CD14-positive monocyte (primary cell): ENCODE measurements around the gene NOL8. TPM values are rescaled to one million over a fixed set of nuclear protein-coding genes. Genes with fewer than 3 reads are reported as not detected.

Experiments used
- DNase-seq, 3 donors: peaks; one replicate each; pipeline ENCODE4 v3.0.0-alpha.2; 2011 to 2022
- H2AFZ ChIP-seq: 2 replicates; pipeline ENCODE4 v1.6.0; 2012; ENCODE audit warnings: mild to moderate bottlenecking, low read depth, low read length, inconsistent platforms; ENCODE audit not compliant: insufficient read depth, poor library complexity, severe bottlenecking
- H3K27ac ChIP-seq, 2 donors: 1 replicate in 1 of 2; 2 replicates in 1 of 2; pipeline ENCODE4 v1.5.1; 2012 to 2013; ENCODE audit warnings: low read length in 2 of 2, control low read depth in 1 of 2, inconsistent platforms in 1 of 2, low read depth in 1 of 2, mild to moderate bottlenecking in 1 of 2
- H3K27me3 ChIP-seq, 2 donors: one replicate each; pipeline versions ENCODE4 v1.6.0 to v1.6.1; 2011 to 2013; ENCODE audit warnings: low read length in 2 of 2; ENCODE audit not compliant: control insufficient read depth in 2 of 2, insufficient read depth in 2 of 2
- H3K36me3 ChIP-seq, 2 donors: replicated peaks in 1 of 2; 1 replicate in 1 of 2; 2 replicates in 1 of 2; pipeline versions ENCODE4 v1.5.1 to v1.6.1; 2012 to 2013; ENCODE audit warnings: low read length in 2 of 2, control low read depth in 1 of 2, inconsistent platforms in 1 of 2, mild to moderate bottlenecking in 1 of 2; ENCODE audit not compliant: insufficient read depth in 2 of 2, control insufficient read depth in 1 of 2
- H3K4me1 ChIP-seq, 2 donors: 1 replicate in 1 of 2; 2 replicates in 1 of 2; pipeline versions ENCODE4 v1.5.1 to v1.6.1; 2012 to 2013; ENCODE audit warnings: low read length in 2 of 2, control low read depth in 1 of 2, inconsistent platforms in 1 of 2, mild to moderate bottlenecking in 1 of 2, moderate library complexity in 1 of 2; ENCODE audit not compliant: insufficient read depth in 2 of 2, control insufficient read depth in 1 of 2
- H3K4me2 ChIP-seq: replicated peaks from 2 replicates; pipeline ENCODE3; 2012; ENCODE audit warnings: low read length, moderate library complexity, mild to moderate bottlenecking; ENCODE audit not compliant: poor library complexity, severe bottlenecking; ENCODE audit errors: extremely low read depth
- H3K4me3 ChIP-seq, 3 experiments: fragments of 200-600 bp in 1 of 3; sonication (generic) in 1 of 3; replicated peaks in 1 of 3; 1 replicate in 2 of 3; 2 replicates in 1 of 3; pipeline ENCODE4 v1.5.1; 2011 to 2013; ENCODE audit warnings: low read length in 3 of 3, mild to moderate bottlenecking in 3 of 3, control low read depth in 2 of 3, low read depth in 2 of 3, inconsistent platforms in 1 of 3, moderate library complexity in 1 of 3
- H3K79me2 ChIP-seq: 2 replicates; pipeline ENCODE4 v1.6.0; 2012; ENCODE audit warnings: mild to moderate bottlenecking, control low read depth, inconsistent platforms, low read length, moderate library complexity; ENCODE audit not compliant: insufficient read depth
- H3K9ac ChIP-seq: 2 replicates; pipeline ENCODE4 v1.6.0; 2017; ENCODE audit warnings: low read length, mild to moderate bottlenecking; ENCODE audit not compliant: insufficient read depth, poor library complexity, severe bottlenecking
- H3K9me3 ChIP-seq, 2 donors: replicated peaks in 1 of 2; 1 replicate in 1 of 2; 2 replicates in 1 of 2; pipeline versions ENCODE4 v1.5.1 to v1.6.1; 2012 to 2013; ENCODE audit warnings: low read length in 2 of 2, control low read depth in 1 of 2; ENCODE audit not compliant: control insufficient read depth in 1 of 2, insufficient read depth in 1 of 2
- H4K20me1 ChIP-seq: 2 replicates; pipeline ENCODE4 v1.6.0; 2012; ENCODE audit warnings: mild to moderate bottlenecking, low read length, control low read depth, moderate library complexity; ENCODE audit not compliant: insufficient read depth
- H3K27ac Mint-ChIP-seq, 7 donors: one replicate each; pipeline ENCODE4 v1.8.0; 2020; ENCODE audit warnings: mild to moderate bottlenecking in 7 of 7, mixed read lengths in 7 of 7, moderate library complexity in 6 of 7, inconsistent platforms in 2 of 7
- H3K27me3 Mint-ChIP-seq, 3 donors: one replicate each; pipeline ENCODE4 v1.8.0; 2021 to 2022; ENCODE audit warnings: low read depth in 3 of 3, mild to moderate bottlenecking in 3 of 3, mixed read lengths in 3 of 3, moderate library complexity in 3 of 3, inconsistent platforms in 1 of 3
- H3K36me3 Mint-ChIP-seq, 2 donors: one replicate each; pipeline ENCODE4 v1.8.0; 2020; ENCODE audit warnings: mixed read lengths in 2 of 2, inconsistent platforms in 1 of 2, mild to moderate bottlenecking in 1 of 2
- H3K4me1 Mint-ChIP-seq: one replicate; pipeline ENCODE4 v1.8.0; 2020; ENCODE audit warnings: mild to moderate bottlenecking, mixed read lengths
- H3K4me3 Mint-ChIP-seq, 2 donors: one replicate each; pipeline ENCODE4 v1.8.0; 2020; ENCODE audit warnings: mild to moderate bottlenecking in 2 of 2, mixed read lengths in 2 of 2, moderate library complexity in 1 of 2
- H3K9me3 Mint-ChIP-seq, 7 donors: one replicate each; pipeline ENCODE4 v1.8.0; 2020 to 2022; ENCODE audit warnings: mixed read lengths in 7 of 7, mild to moderate bottlenecking in 6 of 7, moderate library complexity in 6 of 7, inconsistent platforms in 2 of 7
- CTCF ChIP-seq: fragments of 200-600 bp; IDR thresholded peaks from one replicate; pipeline ENCODE4 v1.8.0; 2022; ENCODE audit warnings: antibody characterized with exemption, mild to moderate bottlenecking
- WGBS: methylation state at CpG from one replicate; pipeline ENCODE4 v1.1.5; 2013; ENCODE audit warnings: missing lambda C conversion rate; ENCODE audit not compliant: insufficient coverage; 5-methylcytosine and 5-hydroxymethylcytosine counted together
- intact Hi-C, 2 donors: fragments of 100-400 bp; cut with micrococcal nuclease; formaldehyde crosslinking; loops; one replicate each; pipeline versions ENCODE4 v1.15.0 to v1.15.1; 2023
- polyA plus RNA-seq, 3 donors: library from polyadenylated mRNA; depleted of rRNA in 1 of 3; unstranded in 2 of 3; stranded (reverse) in 1 of 3; fragments of 300-500 nt in 2 of 3; fragments of >200 nt in 1 of 3; fragmentation: Illumina TruSeq in 2 of 3; gene quantifications; 1 replicate in 2 of 3; 2 replicates in 1 of 3; pipeline ENCODE4 v1.2.3, GENCODE V29; 2012 to 2021

Gene NOL8
- polyA plus RNA-seq, 3 donors = 2.9 to 22.0 (median 8.8) TPM

- H3K4me2 ChIP-seq = no peak overlapping the region
- Mint-ChIP-seq H3K27ac (no peak overlapping the region), H3K4me1 (peaks cover 15% of the 10 kb centered on the region), H3K27me3 (no peaks in the 10 kb centered on the region), H3K4me3 (no peak overlapping the region), H3K9me3 (no peaks in the 10 kb centered on the region), H3K36me3 (peaks cover 73 to 86% of the 10 kb centered on the region in 2 donors)
- H3K27ac ChIP-seq = no peak overlapping the region
- H3K79me2 ChIP-seq = no peaks in the 10 kb centered on the region
- no peak overlapping the region for H3K4me3 ChIP-seq
- no peaks in the 10 kb centered on the region for H3K9me3 ChIP-seq
- intact Hi-C loops = no loop called here
- H3K9ac ChIP-seq = no peak overlapping the region
- DNase-seq = no peak
- H4K20me1 ChIP-seq = no peaks in the 10 kb centered on the region
- WGBS = 100% methylated on average over 1 of the region's 1 CpG
- peaks cover 0 to 10% of the 10 kb centered on the region in 2 donors for H3K4me1 ChIP-seq
- H3K36me3 ChIP-seq = peaks cover 78 to 96% of the 10 kb centered on the region in 2 donors
- no peak overlapping the region for H2AFZ ChIP-seq
- H3K27me3 ChIP-seq = no peaks in the 10 kb centered on the region
- no peak for TF ChIP-seq CTCF
These were observed 45.8 kb downstream of the NOL8 start for GRCh38 chr9:92279302-92279701.

DNA sequence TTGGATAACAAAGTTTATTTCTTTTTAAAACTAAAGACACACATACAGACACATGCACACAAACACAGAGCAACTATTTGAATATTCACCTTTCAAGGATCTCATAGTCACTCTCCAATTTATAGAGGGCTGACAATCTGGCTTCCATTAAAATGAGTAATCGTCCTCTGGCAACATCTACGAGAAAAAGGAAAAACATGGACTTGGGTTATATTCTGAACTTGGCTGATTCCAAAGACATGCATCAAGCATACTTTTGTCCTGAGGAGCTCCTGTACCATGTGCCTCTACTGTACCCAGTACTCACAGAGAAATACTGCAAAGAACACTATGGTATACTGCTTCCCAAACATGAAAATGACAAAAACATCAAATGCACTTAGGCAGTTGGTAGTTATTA lies 47.0 kb downstream of the NOL8 start:
- TF ChIP-seq CTCF = no peak
- Histone ChIP-seq H3K4me2 (no peak overlapping the region), H3K79me2 (no peaks in the 10 kb centered on the region), H2AFZ (no peak overlapping the region), H3K4me3 (no peak overlapping the region), H4K20me1 (no peaks in the 10 kb centered on the region), H3K36me3 (peaks cover 82 to 98% of the 10 kb centered on the region in 2 donors), H3K4me1 (peaks cover 0 to 10% of the 10 kb centered on the region in 2 donors), H3K9me3 (no peaks in the 10 kb centered on the region), H3K9ac (no peak overlapping the region), H3K27ac (no peak overlapping the region), H3K27me3 (no peaks in the 10 kb centered on the region)
- intact Hi-C loops = no loop called here
- Mint-ChIP-seq H3K4me3 (no peak overlapping the region), H3K9me3 (no peaks in the 10 kb centered on the region), H3K27ac (no peak overlapping the region), H3K4me1 (peaks cover 15% of the 10 kb centered on the region), H3K27me3 (no peaks in the 10 kb centered on the region), H3K36me3 (peaks cover 80 to 88% of the 10 kb centered on the region in 2 donors)
- WGBS = 100% methylated on average over 2 of the region's 2 CpGs
- DNase-seq = no peak
